Brain microvascular endothelial cell (primary cell): ENCODE data around the gene POU4F3.

Source experiments
- DNase-seq: peaks from one replicate; pipeline ENCODE4 v3.0.0-alpha.2; 2020
- H3K27ac ChIP-seq: fragments of 250-450 bp; sonication (Bioruptor Pico); 2 replicates; pipeline ENCODE4 v1.5.1; 2020; ENCODE audit warnings: mild to moderate bottlenecking, moderate library complexity
- H3K27me3 ChIP-seq: fragments of 250-450 bp; sonication (Bioruptor Pico); replicated peaks from 2 replicates; pipeline ENCODE4 v1.5.1; 2020; ENCODE audit warnings: mild to moderate bottlenecking
- H3K36me3 ChIP-seq: fragments of 250-450 bp; sonication (Bioruptor Pico); replicated peaks from 2 replicates; pipeline ENCODE4 v1.5.1; 2020; ENCODE audit warnings: mild to moderate bottlenecking
- H3K4me3 ChIP-seq: 2 replicates; pipeline ENCODE4 v1.5.1; 2011; ENCODE audit warnings: low read depth, mild to moderate bottlenecking, control low read depth, low read length, moderate library complexity
- CTCF ChIP-seq: IDR thresholded peaks from 2 replicates; pipeline ENCODE4 v1.5.1; 2011; ENCODE audit warnings: low read depth, mild to moderate bottlenecking, moderate library complexity, low read length, control low read depth, inconsistent platforms; ENCODE audit errors: missing control alignments
- in situ Hi-C: cut with HindIII; loops from 2 replicates; pipeline ENCODE4 v1.10.0; 2017; ENCODE audit warnings: low sequenced_read_pairs, low pct_ligation_motif_present

Gene POU4F3

GRCh38 chr5:146388386-146388785 is 49.7 kb downstream of the POU4F3 start:
- peaks cover 2% of the 10 kb centered on the region for H3K27me3 ChIP-seq
- in situ Hi-C loops, result no loop called here

GRCh38 chr5:146390469-146390868 is 51.8 kb downstream of the POU4F3 start:
- no peaks in the 10 kb centered on the region for H3K36me3 ChIP-seq
- DNase-seq, result no peak
- TF ChIP-seq CTCF, result peak; percentile 54
- H3K27ac ChIP-seq, result no peak overlapping the region
- in situ Hi-C loops, result no loop called here
- H3K27me3 ChIP-seq, result peaks cover 2% of the 10 kb centered on the region
- no peak overlapping the region for H3K4me3 ChIP-seq

More at GRCh38 chr5:146388386-146388785, 49.7 kb downstream of the POU4F3 start:
- peak; percentile 6 for DNase-seq
- Histone ChIP-seq H3K36me3 (no peaks in the 10 kb centered on the region), H3K27ac (no peak overlapping the region), H3K4me3 (no peak overlapping the region)
- TF ChIP-seq CTCF, result no peak
